GM19238 (cell line): ENCODE data around the gene NPBWR2.

Experiments
- DNase-seq: peaks from one replicate; pipeline ENCODE4 v3.0.0; 2011; ENCODE audit warnings: low spot score; ENCODE audit not compliant: insufficient read length

The NPBWR2 gene

GRCh38 chr20:64073476-64074183 is 33.7 kb downstream of the NPBWR2 start:
- no peak for DNase-seq

- DNase-seq: no peak
These were observed 34.8 kb downstream of the NPBWR2 start for GRCh38 chr20:64072498-64073063.

- DNase-seq: no peak
These were observed 35.7 kb downstream of the NPBWR2 start for GRCh38 chr20:64071341-64072332.

DNA sequence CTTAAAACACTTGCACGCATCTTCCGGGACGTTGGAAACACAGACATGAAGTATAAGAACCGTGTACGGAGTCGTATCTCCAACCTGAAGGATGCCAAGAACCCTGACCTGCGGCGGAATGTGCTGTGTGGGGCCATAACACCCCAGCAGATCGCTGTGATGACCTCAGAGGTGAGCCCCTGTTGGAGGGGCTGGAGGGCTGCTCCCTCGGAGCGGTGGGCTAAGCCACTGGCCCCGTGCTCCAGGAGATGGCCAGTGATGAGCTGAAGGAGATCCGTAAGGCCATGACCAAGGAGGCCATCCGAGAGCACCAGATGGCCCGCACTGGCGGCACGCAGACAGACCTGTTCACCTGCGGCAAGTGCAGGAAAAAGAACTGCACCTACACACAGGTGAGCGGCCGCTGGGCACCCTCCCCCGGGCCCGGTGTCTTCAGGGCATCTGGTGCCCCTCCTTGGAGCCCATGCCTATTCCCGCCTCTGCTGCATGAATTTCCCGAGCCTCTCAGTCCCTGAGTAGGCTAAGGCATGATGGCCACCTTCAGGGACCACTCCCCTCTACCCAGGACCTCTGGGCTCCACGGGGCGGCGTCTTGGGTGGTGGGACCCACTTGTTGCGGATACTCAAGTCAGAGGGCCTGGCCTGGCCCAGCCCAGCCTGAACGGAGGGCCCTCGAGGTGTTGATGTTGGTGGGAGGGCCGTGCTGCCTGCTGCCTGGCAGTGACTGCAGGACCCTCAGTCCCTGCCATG is 36.9 kb downstream of the NPBWR2 start:
- DNase-seq: no peak

- DNase-seq: no peak
These were observed 37.6 kb downstream of the NPBWR2 start for GRCh38 chr20:64069614-64070243.

GRCh38 chr20:64069209-64069613 is 38.2 kb downstream of the NPBWR2 start:
- no peak for DNase-seq

DNA sequence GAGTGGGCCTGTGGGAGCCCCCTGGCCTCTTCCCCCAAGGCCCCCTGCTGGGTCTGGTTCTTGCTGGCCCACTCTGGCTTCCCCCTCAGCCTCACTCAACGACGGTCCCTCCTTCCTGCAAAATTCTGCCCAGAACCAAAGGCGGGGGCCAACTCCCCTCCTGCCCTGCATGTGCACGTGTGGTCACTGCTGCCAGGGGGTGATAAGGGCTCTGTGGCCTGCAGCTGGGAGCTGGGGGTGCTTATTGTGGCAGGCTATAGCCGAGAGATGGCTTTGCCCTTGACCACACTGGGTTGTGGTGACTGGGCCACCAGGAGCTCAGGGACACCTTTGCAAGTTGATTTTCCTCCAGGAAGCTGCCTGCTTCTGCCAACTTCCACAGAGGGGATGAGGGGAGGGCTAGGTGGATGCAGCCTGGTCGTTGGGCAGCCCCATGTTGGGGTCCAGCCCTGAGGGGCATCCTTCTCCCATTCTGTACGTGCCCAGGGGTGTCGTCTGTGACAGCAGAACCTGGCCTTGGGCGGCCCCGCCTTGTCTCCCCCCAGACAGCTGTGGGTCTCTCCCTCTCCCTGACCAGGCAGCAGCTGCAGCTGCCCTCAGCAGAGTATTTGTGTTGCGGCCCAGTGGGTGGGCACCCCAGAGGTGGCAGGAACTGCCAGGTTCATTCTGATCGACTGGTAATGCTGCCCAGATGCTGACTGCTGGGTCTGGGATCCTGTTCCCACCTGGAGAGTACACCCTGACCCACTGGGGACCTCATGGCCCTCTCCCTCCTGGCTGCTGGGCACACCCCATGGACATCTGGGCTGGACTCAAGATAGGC is 38.8 kb downstream of the NPBWR2 start:
- no peak for DNase-seq

DNA sequence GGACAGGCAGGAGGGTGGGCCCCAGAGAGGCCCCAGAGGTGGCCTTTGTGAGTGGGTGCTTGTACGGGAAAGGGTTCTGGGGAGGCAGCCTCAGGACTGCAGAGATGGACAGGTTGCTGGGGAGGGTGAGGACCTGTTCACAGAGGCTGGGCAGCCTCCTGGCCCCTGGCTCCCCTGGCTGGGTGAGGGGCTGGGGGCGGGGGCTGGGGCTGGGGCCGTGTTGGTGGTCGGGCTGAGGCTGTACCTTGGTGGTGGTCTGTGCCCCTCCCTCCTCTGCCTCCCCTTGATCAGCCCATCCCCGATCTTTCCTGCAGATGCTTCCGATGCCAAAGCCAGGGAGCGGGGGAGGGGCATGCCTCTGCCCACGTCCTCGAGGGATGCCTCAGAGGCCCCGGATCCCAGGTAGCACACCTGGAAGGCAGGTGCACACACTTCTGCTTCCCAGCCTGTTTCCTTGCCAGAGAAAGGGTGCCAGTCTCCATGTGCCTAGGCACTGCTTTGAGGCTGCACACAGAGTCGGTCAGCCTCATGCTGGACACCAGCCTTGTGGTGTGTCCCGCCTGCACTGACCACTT is 39.5 kb downstream of the NPBWR2 start:
- DNase-seq: no peak

DNA sequence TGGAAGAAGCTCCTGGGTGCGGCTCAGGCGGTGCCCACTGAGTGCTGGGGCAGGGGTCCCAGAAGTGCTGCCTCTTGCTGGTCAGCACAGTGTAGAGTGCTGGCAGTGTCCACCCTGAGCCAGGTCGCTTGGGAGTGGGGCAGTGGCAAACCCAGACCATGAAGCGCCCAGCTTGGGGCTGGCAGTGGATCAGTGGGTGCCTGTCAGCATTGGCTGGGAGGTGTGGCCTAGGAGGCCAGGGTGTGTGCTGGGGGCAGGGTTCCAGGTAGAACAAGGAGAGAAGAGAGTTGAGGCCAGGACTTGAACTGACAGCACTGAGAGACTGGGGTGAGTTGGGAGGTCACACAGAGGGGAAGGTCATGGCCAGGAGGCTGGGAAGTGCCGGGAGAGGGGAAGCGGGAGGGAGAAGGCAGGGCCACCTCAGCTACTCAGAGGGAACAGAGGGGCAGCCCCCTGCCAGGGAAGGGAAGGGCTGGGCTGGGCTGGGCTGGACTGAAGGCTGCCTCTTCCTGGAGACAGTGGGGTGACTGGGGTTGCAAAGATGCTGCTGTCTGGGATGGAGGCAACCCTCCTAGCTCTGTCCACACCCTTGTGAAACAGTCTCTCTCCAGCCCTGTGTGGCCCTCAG is 40.2 kb downstream of the NPBWR2 start:
- no peak for DNase-seq

GRCh38 chr20:64065974-64066343 is 41.4 kb downstream of the NPBWR2 start:
- peak; percentile 80 for DNase-seq

DNA sequence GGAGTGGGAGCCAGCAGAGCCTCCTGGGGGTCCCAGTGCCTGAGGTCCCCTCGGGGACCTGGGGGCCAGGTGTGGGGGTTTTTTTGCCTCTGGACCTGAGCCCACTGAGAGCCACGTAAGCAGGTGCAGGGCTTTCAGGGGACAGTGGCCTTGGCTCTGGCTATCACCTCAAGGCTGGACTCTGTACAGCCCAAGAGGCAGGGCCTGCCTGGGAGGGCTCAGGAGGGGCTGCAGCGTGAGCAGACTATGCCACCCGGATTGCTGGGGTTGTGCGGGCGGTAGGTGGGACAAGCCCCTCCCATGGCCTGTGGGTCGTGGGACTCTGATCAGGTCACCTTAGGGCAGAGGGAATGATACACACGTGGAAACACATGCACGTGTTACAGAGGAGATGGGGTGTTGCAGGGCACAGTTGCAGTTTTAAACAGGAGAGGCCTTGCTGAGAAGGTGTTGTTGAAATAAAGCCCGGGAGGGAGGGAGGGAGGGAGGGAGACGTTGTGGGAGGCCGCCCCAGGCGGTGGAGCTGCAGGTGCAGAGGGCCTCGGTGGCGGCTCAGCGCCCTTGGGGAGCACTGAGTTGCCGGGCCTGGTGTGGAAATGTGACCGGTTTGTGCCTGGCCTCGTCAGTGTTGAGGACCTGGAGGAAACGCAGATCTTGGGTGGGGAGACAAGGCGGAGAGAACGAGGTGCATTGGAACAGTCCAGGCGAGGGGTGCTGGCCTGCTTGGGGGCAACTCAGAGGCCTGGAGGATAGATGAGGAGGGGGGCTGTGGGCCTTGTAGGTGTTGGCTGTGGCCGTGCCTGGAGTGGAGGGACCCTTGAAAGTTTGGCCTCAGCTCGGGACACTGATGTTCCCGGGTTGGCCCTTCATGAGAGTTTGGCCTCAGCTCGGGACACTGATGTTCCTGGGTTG is 42.0 kb downstream of the NPBWR2 start:
- DNase-seq: no peak

DNA sequence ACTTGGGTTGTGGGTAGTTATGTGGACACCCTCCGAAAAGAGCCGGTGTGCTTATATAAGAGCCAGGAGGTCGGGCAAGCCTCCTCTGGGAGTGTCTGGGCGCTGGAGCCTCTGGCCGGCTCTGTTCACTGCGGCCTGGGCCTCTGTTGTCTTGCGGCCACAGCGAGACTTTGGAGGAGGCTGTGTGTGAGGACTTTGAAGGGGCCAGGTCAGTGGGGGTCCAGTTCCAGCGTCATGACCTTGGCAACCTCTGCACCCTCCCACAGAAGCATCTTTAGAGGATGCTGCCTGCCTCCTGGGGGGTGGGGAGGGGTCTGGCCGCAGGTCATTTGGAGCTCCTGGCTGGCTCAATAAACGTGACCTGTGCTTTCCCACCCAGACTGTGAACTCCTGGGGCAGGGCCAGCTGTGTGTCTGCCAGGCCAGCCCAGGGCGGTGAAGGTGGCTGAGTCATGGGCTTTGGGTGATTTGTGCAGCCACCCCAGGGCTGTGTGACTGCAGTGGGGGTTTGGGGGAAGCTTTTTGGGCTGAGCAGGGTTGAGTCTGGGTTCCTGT is 43.1 kb downstream of the NPBWR2 start:
- no peak for DNase-seq

DNA sequence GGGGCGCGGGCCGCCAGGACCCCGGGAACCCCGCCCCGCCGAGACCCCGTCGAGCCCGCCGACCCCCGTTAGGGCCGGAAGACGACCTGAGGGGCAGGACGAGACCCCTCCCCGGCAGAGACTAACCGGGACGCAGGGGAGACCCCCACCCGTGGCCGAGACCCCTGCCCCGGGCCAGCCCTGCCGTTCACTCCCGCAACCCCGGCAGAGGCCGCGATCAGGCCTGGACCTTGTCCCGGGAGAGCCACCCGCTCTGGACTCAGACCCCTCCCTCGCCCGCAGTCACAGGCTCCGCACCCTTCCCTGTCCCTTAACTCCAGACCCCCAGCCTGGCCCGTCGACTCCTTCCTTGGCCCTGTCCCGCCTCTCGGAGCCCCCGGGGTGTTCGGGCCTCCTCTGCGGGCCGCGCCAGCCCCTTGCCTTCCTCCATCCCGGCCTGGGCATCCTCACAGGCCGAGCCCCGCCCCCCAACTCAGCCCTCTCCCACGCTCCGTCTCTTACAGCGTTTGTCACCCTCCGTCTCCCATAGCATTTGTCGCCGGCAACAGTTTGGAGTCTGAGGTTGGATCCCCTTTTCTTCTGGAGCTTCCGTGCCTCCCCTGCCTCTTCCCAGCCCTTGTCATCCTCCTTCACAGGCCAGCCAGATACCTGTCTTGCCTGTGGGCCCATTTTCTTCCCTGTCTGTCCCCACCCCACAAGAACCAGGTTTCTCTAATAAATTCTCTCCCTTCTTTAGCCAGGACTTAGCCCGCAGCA is 43.8 kb downstream of the NPBWR2 start:
- DNase-seq: no peak

DNA sequence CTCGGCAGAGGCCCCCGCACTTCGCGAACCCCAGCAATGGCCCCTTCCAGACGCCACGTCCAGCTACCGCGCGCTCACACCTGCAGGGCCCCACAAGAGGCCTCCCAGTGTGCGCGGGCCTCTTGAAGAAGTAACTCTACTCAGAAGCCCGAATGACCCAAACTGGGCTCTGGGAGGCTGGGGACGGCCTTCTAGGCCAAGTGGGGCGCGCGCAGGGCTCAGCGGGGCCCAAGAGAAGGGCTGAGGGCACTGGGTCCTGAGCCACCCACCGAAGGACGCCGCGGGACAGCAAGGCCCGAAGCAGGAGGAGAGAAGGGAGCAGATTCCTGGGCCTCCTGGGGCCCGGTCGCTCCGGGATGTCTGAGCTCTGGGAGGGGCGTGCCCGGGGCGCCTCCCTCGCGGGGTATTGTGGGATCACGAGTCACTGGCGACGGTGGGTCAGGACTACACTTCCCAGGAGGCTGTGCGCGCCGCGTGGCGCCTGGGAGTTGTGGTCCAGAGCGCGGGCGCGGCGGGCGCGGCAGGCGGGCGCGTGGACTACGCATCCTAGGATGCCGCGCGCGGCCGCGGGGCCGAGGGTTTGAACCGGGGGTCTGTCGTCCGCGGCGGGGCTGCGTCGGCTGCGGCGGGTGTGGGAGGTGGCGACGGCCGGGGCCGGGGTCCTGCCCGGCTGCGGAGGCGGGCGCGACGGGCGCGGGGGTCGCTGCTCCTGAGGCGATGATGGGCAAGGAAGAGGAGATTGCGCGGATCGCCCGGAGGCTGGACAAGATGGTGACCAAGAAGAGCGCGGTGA is 44.6 kb downstream of the NPBWR2 start, which contains the start of gene TCEA2:
TCEA2 (plus strand) TSS at position 603 of the 793 bp plus-strand sequence; CDS start at position 718, 115 bp downstream.
- DNase-seq: peak; percentile 99

GRCh38 chr20:64062276-64062595 is 45.1 kb downstream of the NPBWR2 start:
- DNase-seq: no peak

DNA sequence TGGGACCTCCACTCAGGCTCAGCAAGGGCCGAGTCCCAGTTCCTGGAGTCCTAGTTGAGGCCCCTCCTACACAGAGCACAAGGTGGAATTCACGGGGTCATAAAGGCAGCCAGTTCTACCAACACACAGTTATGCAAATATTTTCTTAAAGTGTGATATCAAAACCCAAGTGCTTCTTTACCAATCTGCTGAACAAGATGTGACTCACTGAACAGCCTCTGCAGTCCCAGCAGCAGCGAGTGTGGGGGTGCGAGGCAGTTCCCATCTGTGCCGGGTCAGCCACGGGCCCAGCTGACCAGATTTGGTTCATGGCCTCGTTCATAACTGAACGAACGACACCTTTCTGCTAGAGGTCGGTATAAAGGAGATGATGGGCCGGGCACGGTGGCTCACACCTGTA is 48.8 kb downstream of the NPBWR2 start:
- no peak for DNase-seq
